Measurements from ENCODE around the gene SNX24. TPM values are rescaled to one million over a fixed set of nuclear protein-coding genes. Genes with fewer than 3 reads are reported as not detected.
"Not testable (repeated sequence)": the region's sequence is repeated elsewhere in the genome, so short reads cannot be mapped to it uniquely, and the experiment has no call there.

The SNX24 gene
- total RNA-seq, 1 donor from 2014 or later: 13.6 TPM

- Mint-ChIP-seq H3K27me3 (no peaks in the 10 kb centered on the region), H3K27ac (no peak overlapping the region), H3K4me3 (no peak overlapping the region), H3K9me3 (no peaks in the 10 kb centered on the region), H3K36me3 (peaks cover 4% of the 10 kb centered on the region), H3K4me1 (ENCODE audit: unreplicated experiment) (no peaks in the 10 kb centered on the region)
- no peak for TF ChIP-seq CTCF (conservative IDR thresholded peaks at IDR 0.05)
- DNase-seq (ENCODE audit: extremely low spot score, unreplicated experiment): no peak
Measured at GRCh38 chr5:122971333-122971732, 125.9 kb downstream of the SNX24 start.

- H3K27me3 Mint-ChIP-seq: no peaks in the 10 kb centered on the region
- no peak overlapping the region for H3K4me3 Mint-ChIP-seq
- H3K27ac Mint-ChIP-seq: no peak overlapping the region
- no peaks in the 10 kb centered on the region for H3K9me3 Mint-ChIP-seq
- TF ChIP-seq CTCF (conservative IDR thresholded peaks at IDR 0.05): no peak
- H3K4me1 Mint-ChIP-seq (ENCODE audit: unreplicated experiment): no peaks in the 10 kb centered on the region
- no peak for DNase-seq (ENCODE audit: extremely low spot score, unreplicated experiment)
- peaks cover 4% of the 10 kb centered on the region for H3K36me3 Mint-ChIP-seq
Measured at GRCh38 chr5:122972877-122973276, 127.5 kb downstream of the SNX24 start.

- DNase-seq (ENCODE audit: extremely low spot score, unreplicated experiment); H3K27ac Mint-ChIP-seq; H3K4me1 Mint-ChIP-seq (ENCODE audit: unreplicated experiment); H3K4me3 Mint-ChIP-seq; H3K36me3 Mint-ChIP-seq; H3K27me3 Mint-ChIP-seq; H3K9me3 Mint-ChIP-seq: not testable (repeated sequence)
Measured at GRCh38 chr5:122973759-122974158, 128.3 kb downstream of the SNX24 start.

- H3K4me1 Mint-ChIP-seq (ENCODE audit: unreplicated experiment); DNase-seq (ENCODE audit: extremely low spot score, unreplicated experiment); H3K27me3 Mint-ChIP-seq; H3K9me3 Mint-ChIP-seq; H3K36me3 Mint-ChIP-seq; H3K4me3 Mint-ChIP-seq; H3K27ac Mint-ChIP-seq: not testable (repeated sequence)
Measured at GRCh38 chr5:122974251-122974650, 128.8 kb downstream of the SNX24 start.

- no peak for DNase-seq (ENCODE audit: extremely low spot score, unreplicated experiment)
- no peaks in the 10 kb centered on the region for H3K9me3 Mint-ChIP-seq
- no peak overlapping the region for H3K27ac Mint-ChIP-seq
- no peaks in the 10 kb centered on the region for H3K27me3 Mint-ChIP-seq
- no peak overlapping the region for H3K4me3 Mint-ChIP-seq
- no peak for TF ChIP-seq CTCF (conservative IDR thresholded peaks at IDR 0.05)
- H3K36me3 Mint-ChIP-seq: no peaks in the 10 kb centered on the region
- no peaks in the 10 kb centered on the region for H3K4me1 Mint-ChIP-seq (ENCODE audit: unreplicated experiment)
Measured at GRCh38 chr5:122977319-122977718, 131.9 kb downstream of the SNX24 start.

GRCh38 chr5:122978068-122978467 lies 132.7 kb downstream of the SNX24 start:
- Mint-ChIP-seq H3K4me3 (no peak overlapping the region), H3K9me3 (no peaks in the 10 kb centered on the region), H3K27ac (no peak overlapping the region), H3K27me3 (no peaks in the 10 kb centered on the region), H3K36me3 (no peaks in the 10 kb centered on the region), H3K4me1 (ENCODE audit: unreplicated experiment) (no peaks in the 10 kb centered on the region)
- no peak for TF ChIP-seq CTCF (conservative IDR thresholded peaks at IDR 0.05)
- no peak for DNase-seq (ENCODE audit: extremely low spot score, unreplicated experiment)

GRCh38 chr5:122978644-122979297 lies 133.4 kb downstream of the SNX24 start:
- Mint-ChIP-seq H3K9me3 (no peaks in the 10 kb centered on the region), H3K27ac (no peak overlapping the region), H3K36me3 (no peaks in the 10 kb centered on the region)

More at GRCh38 chr5:122978644-122979297, 133.4 kb downstream of the SNX24 start:
- no peak for DNase-seq (ENCODE audit: extremely low spot score, unreplicated experiment)
- H3K4me1 Mint-ChIP-seq (ENCODE audit: unreplicated experiment): no peaks in the 10 kb centered on the region
- no peak for TF ChIP-seq CTCF (conservative IDR thresholded peaks at IDR 0.05)
- H3K4me3 Mint-ChIP-seq: no peak overlapping the region
- no peaks in the 10 kb centered on the region for H3K27me3 Mint-ChIP-seq

All from type B pancreatic cell (in vitro differentiated cells).